Measurements from ENCODE around the gene EPB41L4B.
"Not testable (repeated sequence)": the region's sequence is repeated elsewhere in the genome, so short reads cannot be mapped to it uniquely, and the experiment has no call there.

EPB41L4B gene

DNA sequence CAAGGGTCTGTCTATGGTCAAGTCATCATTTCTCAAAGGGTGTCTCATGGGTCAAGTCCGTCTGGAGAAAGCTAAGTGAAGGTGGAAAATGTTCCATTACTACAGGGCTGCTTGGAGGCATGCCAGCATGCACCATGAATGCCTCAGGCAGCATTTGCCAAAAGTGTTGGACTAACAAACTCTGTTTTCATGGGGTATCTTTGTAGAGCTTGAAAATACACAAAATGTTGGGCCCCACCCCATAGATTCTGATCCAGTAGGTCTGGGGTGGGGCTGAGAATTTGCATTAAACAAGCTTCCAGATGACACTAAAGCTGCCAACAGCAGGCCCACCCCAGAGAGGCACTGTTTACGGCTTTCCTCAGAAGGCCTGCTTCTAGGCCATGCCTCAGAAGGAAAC is 78.8 kb downstream of the EPB41L4B start:
- no peak for DNase-seq

DNA sequence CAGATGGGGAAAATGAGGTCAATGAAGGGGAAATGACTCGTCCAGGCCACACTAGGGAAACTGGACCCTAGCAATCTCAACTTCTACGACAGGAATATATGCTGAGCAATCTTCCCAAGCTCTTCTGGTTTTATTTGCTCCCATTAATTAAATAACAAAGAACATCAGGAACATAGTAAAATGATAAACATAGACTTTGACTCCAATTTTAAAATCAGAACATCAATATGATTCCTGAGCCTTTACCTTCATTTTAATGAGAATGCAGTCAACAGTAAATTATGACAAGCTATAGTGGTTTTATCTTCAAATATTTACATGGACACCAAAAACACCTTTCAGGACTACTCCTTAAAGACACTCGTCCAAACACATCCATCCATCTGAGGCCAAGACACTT is 79.7 kb downstream of the EPB41L4B start:
- no peak for DNase-seq

DNA sequence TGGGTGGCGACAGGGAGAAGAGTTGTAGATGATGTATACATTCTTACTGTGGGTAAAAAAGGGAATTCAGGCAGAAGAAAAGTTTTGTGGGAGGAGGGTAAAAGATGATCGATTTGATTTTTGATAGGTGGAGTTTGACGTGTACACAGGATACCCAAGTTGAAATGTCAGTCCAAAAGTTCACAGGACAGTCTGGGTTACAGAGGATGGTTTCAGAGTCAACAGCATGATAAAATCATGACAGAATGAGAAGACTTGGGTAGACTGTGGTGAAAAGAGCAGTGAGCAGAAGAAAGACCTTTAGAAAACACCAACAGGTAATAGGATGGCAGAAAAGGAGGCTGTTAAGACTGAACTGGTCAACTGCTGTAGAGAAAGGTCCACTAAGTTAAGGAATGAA is 81.6 kb downstream of the EPB41L4B start:
- no peak for DNase-seq

DNA sequence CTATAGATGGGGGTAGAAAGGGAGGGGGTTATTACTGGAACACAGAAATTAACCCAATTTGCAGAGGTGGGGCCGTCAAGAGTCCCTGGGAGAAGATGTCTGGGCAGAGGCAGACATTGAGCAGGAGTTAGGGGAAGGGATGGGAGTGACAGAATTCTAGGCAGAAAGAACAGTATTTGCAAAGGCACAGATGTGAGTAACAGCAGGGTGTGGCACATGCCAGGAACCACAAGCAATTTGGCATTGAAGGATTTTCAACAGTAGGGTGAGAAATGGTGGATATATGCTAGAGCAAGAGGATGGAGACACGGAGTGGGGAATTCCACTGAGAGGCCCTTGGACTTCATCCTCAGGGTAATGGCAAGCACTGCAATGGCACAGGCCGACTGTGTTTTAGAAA is 82.2 kb downstream of the EPB41L4B start:
- DNase-seq: no peak

DNA sequence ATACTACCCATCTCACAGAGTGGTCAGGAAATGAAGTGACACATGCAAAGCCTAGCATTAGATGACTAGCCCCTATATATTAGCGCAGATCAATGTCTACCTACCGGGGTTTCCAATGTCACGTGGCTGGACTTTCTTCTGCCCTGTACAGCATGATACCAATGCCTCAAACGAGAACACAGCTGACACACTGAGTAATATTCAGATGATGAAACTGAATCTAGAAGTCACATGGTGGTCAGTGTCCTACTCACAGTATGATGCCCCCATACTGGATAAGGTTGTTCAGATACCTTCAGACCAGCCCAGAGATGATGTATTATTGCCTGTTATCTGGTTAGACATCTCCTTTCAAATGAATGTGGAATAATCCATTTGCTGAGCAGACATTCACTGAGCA is 82.7 kb downstream of the EPB41L4B start:
- DNase-seq: no peak

DNA sequence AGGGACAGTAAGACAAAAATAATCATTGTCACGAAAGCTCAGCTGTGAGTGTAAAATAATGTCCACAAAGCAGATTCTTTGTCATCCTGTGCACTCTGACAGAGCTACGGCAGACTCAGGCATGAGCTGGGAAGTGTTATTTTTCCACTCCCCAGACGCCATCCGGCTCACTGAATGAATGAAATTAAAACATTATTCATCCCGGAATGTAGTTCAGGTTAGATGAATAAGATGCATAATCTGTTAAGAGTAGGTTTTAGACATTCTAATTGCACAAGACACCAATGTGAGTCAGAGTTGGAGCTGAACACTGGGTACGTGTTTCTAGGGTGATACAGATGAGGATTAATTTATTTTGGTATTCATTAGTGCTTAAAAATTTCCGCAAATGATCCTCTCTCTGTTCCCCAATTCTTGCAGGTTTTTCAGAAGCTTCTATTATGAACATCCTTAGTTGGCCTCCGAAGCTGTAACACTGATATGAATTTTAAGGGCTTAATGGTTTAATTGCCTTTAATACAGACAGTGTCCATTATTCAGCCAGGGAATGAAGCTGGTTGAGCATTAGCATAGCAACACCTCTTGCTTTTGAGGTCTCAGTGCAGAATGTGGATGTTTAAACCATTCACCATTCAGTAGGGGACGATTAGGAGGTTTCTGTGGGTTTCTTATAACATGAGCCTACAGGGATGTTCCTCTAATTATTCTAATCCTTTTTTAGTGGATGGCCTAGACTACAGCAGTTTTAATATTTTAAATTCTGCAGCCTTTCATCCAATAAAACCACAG is 88.2 kb downstream of the EPB41L4B start:
- DNase-seq: no peak

DNA sequence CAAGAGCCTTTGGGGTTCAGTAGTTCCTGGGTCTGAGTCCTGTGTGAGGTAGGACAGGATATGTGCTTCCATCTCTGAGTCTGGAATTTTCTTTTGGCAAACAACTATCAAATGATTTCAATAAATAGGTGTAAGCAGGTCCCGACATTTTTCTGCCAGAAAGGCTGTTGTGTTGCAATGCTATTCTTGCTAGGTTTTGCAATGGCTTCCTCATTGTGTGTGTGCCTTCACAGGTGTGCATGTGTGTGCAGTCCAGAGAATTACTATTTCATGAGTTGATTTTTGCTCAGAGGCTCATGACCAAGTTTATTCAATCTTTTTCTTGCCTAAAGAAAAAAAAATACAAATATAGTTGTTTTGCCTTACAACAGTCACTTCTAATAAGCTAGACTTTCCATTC is 89.3 kb downstream of the EPB41L4B start:
- no peak for DNase-seq

DNA sequence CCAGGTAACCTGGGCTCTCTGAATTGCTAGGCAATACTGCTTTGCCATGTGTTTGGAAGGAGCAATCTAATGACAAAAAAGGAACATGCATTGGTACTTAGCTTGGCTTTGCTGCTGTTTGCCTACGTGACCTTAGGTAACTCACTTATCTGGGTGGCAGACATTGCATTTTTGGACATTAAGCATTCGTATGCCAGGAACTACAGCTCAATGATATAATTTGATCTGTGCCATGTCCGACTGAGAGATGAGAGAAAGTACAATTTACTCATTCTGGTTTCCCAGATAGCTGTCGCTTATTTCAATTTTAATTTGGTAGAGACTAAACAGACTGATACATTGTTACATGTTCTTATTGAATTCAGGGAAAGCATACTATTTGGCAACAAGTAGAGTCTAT is 90.6 kb downstream of the EPB41L4B start:
- DNase-seq: no peak

DNA sequence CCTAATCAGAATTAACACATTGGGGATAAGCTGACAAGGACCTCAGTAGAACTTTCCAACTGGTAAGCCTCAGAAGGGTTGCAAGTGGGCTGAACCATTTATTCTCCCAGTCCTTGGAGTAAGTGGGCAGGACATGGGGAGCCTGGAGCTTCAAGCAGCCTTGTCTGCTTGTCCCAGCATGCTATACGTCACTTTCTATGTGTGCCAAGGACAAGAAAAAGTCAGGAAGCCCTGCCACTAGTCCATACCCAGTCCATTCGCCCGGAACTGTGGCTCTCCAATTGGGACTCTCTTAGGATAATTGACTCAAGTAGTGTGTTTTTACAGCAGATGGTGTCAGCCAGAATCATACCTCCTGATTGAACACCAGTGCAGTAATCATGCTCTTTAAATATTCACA is 91.2 kb downstream of the EPB41L4B start:
- DNase-seq: no peak

DNA sequence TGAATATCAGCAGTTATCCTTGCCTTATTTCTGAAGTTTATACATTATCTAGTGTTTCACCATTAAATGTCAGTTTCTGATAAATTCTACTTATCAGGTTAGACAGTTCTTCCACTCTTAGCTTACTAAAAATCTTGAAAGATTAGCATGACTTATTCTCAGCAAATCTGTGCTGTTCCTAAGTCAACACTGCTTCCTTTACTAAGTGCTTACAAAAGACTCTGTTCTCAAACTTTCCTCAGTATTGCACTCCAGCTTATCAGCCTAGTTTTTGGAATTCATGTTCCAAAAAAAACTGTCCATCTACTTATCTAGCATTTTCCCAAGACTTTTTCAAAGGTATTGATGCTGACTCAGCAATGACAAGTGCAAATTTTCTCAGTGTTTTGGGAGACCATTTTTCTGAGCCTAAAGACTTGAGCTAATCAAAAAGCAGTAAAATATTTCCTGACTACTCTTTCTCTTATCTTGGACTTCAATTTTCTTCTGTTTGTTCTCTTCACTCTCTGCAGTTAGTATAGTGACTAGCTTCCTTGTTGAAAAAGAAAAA is 92.7 kb downstream of the EPB41L4B start:
- no peak for DNase-seq

DNA sequence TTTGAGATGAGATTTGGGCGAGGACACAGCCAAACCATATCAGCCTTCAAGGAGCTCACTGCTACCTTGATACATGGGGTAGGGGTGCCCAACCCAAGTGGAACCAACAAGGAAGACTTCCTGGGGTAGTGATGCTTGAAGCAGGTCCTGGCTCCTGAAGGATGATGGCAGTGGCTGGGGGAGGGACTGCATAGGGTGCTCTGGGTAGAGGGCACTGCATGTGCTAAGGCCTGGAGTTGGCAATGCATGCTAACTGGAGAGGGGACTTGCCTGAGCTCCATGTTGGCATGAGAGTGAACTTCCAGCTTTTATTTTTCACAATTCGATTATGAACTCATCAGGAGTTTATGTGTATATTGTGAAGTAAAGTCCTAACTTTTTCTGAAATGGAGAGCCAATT is 95.2 kb downstream of the EPB41L4B start:
- no peak for DNase-seq

DNA sequence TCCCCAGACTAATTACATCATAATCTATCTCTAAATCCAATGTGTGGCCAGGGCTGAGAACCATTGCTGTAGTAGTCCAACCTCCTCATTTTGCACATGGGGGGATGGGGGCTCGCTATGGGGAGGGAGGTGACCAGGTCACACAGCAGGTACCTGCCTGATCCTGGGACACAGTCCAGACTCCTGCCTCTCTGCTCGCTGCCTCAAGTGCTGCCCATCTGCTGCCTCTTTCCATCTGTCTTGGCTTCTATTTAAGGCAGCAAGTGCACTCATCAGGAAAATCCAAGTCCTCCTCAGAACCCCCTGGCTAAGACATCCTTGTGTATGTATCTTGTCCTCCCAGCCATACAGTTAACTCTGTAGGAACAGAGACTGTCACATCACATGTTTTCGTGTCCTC is 96.1 kb downstream of the EPB41L4B start:
- no peak for DNase-seq

DNA sequence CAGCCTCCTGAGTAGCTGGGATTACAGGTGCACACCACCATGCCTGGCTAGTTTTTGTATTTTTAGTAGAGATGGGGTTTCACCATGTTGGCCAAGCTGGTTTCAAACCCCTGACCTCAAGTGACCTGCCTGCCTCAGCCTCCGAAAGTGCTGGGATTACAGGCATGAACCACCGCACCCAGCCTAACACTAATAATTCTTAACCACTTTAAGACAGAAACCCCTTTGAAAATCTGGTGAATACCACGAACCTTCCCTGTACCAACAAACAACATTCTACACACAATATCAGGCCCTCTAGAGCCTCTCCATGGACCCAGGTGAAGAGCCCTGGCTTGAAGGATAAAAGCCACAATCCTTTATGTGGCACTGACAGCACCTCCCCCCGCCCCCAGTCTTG is 102.6 kb downstream of the EPB41L4B start:
- not testable (repeated sequence) for DNase-seq

DNA sequence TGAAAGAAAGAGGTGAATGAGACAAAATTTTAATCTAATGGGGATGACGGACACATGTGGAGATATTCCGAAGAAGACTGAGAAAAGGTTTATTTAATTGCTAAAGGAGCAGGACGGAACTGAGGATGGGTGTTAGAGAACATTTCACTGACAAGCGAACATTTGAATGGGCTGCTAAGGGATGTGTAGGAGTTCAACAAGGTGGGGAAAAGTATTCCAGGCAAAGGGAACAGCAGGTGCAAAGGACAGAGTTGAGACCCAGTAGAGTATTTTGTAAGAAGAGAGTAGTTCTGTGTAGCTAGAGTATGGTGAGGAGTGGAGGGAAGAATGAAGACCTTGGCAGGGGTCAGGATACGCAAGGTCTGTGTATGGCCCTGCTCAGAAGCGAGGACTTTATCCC is 106.4 kb downstream of the EPB41L4B start:
- DNase-seq: no peak

DNA sequence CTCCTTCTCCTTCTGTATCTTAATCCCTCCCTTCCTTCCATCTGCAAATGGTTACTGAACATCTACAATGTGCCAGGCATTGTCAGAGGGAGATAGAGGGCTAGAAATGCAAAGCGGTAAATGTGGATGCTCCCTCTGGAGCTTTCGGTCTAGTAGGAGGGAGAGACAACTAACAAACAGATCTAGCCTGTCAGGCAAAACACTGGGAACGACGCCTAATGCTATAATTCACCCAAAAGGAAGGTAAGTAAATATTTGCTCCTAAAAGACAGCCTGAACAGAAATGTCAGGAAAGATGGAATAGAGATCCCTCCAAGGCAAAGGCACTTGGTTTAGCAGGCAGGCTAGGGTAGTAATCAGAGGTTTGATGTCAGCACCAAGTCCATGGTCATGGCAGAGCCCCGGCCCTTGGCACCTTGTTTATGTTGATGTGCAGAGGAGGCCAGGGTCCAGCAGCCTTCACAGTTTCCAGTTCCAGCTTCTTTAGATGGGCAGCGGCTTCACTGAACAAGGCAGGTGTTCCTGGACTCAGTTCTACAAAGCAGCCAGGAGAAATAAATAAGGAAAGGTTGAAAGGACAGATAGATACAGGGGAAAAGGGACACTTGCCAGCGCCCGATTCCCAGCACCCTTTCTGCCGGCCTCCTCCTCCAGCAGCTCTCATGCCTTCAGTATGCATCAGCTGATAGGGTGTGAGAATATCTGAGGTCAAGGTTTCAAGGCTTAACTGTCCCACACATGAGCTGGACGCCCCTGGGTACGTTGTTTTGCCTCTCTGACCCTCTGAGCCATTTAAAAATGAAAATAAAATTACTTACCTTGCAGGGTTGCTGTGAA is 107.4 kb downstream of the EPB41L4B start:
- DNase-seq: no peak

DNA sequence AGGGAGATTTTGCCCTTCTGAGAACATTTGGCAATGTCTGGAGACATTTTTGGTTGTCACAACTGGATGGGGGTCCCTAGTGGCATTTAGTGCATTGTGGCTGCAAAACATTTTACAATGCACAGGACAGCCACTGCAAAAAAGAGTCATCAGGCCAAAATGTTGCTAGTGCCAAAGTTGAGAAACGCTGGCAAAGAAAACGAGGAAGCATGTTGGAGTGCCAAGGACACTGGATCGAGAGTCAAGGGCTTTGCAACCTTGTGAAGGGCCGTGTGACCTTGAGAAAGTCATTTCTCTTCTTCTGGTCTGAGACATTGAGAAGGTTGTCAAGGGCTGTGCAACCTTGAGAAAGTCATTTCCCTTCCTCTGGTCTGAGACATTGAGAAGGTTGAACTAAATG is 108.1 kb downstream of the EPB41L4B start:
- DNase-seq: no peak

DNA sequence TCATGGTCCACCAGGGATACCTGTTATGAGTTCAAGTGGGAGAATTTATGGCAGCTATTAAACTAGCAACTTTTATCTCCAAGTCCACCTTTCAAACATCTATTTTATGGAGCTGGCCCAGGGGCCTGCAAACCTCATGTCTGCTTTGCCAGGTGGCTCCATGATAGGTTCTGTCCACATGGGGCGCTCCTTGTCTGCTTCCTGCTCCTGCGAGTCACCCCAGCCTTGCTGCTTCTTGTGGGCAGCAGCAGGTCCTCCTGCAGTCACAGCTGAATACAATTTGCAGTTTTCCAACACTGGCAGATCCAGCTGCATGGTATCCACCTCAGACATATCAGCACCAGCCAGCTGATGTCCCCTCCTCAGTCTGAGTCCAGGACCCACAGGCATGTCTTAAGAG is 114.2 kb downstream of the EPB41L4B start:
- DNase-seq: no peak

DNA sequence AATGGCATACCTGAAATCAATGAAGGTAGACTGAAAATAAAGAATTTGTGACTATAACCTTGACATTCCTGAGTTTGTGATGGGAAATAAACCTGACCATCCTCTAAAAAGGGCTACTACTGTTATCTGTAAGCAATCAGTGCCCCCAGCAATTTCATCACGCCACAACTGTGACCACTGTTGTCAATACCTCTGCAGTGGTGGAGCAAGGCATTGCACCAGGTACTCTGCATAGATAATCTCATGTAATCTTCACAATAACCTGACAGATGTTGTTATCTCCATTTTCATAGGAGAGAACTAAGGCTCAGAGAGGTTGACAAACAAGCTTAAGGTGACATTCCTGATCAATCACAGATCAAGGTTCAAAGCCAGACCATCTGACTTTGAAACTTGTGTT is 115.3 kb downstream of the EPB41L4B start:
- no peak for DNase-seq

DNA sequence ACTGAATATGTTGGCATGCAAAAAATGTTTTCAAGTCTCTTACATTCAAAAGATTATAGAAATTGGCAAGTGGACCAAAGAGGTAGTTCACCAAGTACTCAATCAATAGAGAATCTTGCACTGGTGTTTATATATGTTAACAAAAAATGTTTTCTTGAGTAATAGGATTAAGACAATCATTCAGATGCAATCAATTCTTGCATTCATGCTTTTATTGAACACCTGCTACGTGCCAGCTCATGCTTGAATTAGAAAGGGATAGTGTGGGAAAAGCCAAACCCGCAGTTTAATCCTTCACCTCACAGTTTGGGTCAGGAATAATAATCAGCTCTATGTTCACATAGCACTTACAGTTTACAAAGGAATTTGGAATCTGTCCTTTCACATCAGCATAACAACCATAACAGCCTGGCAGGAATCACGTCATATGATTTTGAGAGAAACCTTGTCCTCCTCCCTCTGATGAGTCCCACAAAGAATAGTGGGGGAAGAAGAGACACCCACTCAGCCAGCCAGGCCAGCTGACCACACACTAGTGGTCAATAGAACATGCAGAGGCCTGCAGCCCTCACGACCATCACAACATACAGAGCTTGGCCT is 117.0 kb downstream of the EPB41L4B start:
- DNase-seq: no peak

DNA sequence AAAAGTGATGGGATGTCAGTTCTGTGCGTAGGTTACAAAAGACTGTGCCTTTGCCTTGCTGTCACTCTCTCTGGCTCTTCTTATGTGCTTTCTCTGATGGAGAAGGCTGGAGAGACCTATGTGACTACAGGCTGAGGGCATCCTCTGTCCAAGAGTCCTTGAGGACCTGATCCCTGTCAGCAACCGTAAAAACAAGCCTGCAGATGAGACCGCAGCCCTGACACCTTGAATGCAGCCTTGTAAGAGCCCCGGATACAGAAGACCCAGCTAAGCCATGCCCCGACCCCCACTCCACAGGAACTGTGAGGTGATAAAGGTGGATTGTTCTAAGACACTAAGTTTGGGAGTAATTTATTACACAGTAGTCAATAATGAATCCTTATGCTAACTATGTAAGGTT is 121.2 kb downstream of the EPB41L4B start:
- DNase-seq: no peak

DNA sequence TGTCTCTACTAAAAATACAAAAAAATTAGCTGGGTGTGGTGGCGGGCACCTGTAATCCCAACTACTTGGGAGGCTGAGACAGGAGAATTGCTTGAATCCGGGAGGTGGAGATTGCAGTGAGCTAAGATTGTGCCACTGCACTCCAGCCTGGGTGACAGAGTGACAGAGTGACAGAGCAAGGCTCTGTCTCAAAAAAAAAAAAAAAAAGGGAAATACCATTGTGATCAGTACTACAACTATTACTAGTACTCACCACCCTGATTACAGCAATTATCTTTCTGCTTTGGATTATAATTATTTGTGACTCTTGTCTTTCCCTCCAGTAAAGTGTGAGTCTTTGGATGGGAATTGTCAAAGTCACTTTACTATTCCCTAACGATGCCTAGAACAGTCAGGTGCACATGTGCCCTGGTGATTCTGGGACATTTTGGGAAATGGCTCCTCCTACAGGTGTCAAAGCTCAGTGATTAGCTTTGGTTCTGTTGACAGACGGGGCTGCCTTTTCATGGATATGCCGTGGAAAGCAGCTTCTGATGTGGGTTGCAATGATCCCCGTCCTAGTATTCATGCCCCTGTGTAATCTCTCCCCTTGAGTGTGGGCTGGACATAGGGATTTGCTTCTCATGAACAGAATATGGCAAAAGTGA is 122.0 kb downstream of the EPB41L4B start:
- no peak for DNase-seq

DNA sequence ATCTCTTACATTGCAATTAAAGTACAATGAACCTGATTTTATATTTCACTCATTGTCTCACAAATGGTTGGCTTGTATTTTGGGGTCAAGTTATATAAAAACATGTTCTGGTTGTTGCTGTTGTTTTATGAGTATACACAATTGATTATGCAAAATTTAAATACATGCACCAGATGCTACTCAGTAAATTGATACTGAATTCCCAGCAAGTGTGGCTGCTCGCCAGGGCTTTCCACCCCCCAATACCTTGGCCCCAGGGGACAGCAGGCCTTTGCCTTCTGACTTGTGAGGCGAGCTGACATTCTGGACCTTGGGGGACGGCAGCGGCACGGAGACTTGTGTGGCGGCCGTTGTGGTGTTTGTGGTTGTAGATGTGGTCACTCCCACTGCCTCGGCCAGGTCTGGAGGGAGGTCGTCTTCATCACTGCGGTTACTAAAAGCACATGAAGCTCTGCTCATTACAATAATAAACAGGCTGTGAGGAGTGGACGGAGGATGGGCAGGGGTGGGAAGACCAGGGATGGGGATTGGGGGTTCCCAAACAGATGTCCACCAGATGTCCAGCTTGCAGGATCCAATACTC is 126.8 kb downstream of the EPB41L4B start:
- DNase-seq: no peak
